HEK293 (cell line): ENCODE measurements around the gene PDE4A.

ENCODE experiments used
- CTCF ChIP-seq: fragments of 450-650 bp; formaldehyde crosslinking; IDR thresholded peaks from 2 replicates; pipeline ENCODE4 v1.5.1; 2016; ENCODE audit warnings: missing biosample characterization, missing genetic modification characterization
- GLIS1 ChIP-seq: fragments of 450-650 bp; formaldehyde crosslinking; IDR thresholded peaks from 2 replicates; pipeline ENCODE4 v1.5.1; 2016; ENCODE audit warnings: missing biosample characterization, missing genetic modification characterization
- ZNF302 ChIP-seq: fragments of 450-650 bp; formaldehyde crosslinking; IDR thresholded peaks from 2 replicates; pipeline ENCODE4 v1.5.1; 2016; ENCODE audit warnings: missing biosample characterization, missing genetic modification characterization, low read depth
- ZNF670 ChIP-seq: fragments of 450-650 bp; formaldehyde crosslinking; IDR thresholded peaks from 2 replicates; pipeline ENCODE4 v1.5.1; 2016; ENCODE audit warnings: missing biosample characterization, missing genetic modification characterization, low read depth
- ZSCAN5A ChIP-seq: fragments of 450-650 bp; formaldehyde crosslinking; IDR thresholded peaks from 2 replicates; pipeline ENCODE4 v1.5.1; 2016; ENCODE audit warnings: missing biosample characterization, missing genetic modification characterization
- TF ChIP-seq, protein P1 (sequence below): IDR thresholded peaks from 2 replicates; pipeline ENCODE4 v1.6.1; 2011; ENCODE audit warnings: mild to moderate bottlenecking, low read depth, low read length, borderline replicate concordance

DNA sequence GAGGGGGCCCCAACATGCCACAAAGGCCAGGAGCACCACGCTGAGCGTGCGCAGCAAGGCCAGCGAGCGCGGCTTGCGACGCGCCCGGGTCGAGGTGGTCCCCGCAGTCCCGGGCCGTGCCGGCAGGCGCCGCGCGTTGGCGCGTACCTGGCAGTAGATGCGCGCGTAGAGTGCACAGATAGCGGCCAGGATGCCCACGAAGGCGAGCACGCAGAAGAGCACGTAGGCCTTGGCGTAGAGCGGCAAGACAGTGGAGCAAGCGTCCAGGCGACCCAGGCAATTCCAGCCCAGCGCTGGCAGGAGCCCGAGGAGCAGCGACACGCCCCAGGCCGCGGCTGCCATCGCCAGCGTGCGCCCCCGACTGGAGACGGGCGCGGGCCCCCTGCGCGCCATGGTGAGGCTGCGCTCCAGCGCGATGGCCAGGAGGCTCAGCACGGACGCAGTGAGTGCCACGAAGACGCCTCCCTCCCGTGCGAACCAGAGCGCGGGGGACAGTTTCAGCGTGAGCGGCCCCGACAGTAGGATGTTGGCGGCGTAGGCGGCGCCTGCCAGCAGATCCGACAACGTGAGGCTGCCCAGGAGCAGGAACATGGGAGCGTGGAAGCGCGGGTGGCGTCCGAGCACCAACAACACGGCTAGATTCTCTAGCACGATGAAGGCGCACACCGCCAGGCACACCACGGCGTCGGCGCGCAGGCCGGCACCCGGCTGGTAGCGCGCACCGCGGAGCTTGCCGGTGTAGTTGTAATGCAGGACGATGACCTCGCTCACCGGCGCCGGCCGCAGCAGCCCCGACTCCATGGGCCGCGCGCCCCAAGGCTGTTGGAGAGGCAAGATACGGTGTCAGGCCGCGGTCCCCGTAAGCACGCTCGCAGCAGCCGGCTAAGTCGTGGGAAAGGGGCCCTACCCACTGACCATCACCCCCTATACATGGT, 94.1 kb downstream of the PDE4A start:
- TF ChIP-seq ZNF302 (tag by site-specific recombination) = no peak
- no peak for TF ChIP-seq GLIS1 (tag by site-specific recombination)
- TF ChIP-seq CTCF (tag by site-specific recombination) = no peak
- TF ChIP-seq, protein P1, sequence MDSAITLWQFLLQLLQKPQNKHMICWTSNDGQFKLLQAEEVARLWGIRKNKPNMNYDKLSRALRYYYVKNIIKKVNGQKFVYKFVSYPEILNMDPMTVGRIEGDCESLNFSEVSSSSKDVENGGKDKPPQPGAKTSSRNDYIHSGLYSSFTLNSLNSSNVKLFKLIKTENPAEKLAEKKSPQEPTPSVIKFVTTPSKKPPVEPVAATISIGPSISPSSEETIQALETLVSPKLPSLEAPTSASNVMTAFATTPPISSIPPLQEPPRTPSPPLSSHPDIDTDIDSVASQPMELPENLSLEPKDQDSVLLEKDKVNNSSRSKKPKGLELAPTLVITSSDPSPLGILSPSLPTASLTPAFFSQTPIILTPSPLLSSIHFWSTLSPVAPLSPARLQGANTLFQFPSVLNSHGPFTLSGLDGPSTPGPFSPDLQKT = no peak
- no peak for TF ChIP-seq ZNF670 (tag by site-specific recombination)
- no peak for TF ChIP-seq ZSCAN5A (tag by site-specific recombination)
